Measurements from ENCODE around the gene POLN. TPM values are rescaled to one million over a fixed set of nuclear protein-coding genes. Genes with fewer than 3 reads are reported as not detected.
A peak's percentile ranks its signal among the peaks of the same experiment; 100 is the strongest.

Gene POLN
- total and polyA plus RNA-seq, 12 donors = 0.69 to 10.6 (median 3.0) TPM

DNA sequence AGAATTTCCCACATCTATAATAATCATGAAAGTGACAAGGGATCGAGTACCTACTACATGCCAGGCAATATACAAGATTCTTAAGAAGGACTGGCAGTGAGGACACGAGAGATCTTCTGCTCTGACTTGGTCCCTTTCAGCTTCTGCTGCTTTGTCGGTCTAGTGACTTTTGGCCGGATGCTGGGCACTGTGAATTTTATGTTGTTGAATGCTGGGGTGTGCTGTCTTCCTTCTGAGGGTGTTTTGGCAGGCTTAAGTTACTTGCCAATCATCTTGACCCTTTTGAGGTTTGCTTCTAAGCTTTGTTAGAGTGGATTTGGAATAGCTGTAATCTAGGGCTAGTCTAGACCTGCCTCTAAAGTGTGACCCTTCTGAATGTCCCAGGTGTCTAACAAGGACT is 159.3 kb downstream of the POLN start:
- DNase-seq = peak in 1 of 7 donors; percentile 11
- H3K27ac ChIP-seq = no peak overlapping the region
- intact Hi-C loops (cut with DNase I) = no loop called here
- no peaks in the 10 kb centered on the region for H3K27me3 ChIP-seq
- H3K4me1 ChIP-seq (replicated peaks in 1 of 2) = no peaks in the 10 kb centered on the region
- no peaks in the 10 kb centered on the region for H3K36me3 ChIP-seq (replicated peaks in 1 of 2)
- WGBS, 4 donors = 88 to 93% (median 90%) methylated on average over 4 of the region's 4 CpGs
- TF ChIP-seq CTCF (IDR thresholded peaks at IDR 0.05) (no peak), POLR2A (IDR thresholded peaks at IDR 0.05) (no peak)
- no peaks in the 10 kb centered on the region for H3K9me3 ChIP-seq (replicated peaks in 1 of 3)
- H3K4me3 ChIP-seq = no peak overlapping the region

- Histone ChIP-seq H3K4me3 (no peak overlapping the region), H3K4me1 (replicated peaks in 1 of 2) (no peaks in the 10 kb centered on the region), H3K36me3 (replicated peaks in 1 of 2) (no peaks in the 10 kb centered on the region), H3K27me3 (no peaks in the 10 kb centered on the region), H3K9me3 (replicated peaks in 1 of 3) (no peaks in the 10 kb centered on the region), H3K27ac (no peak overlapping the region)
- peak in 2 of 7 donors; percentile 3 to 6 for DNase-seq
- TF ChIP-seq POLR2A (IDR thresholded peaks at IDR 0.05) = no peak
- no peak for TF ChIP-seq CTCF (IDR thresholded peaks at IDR 0.05)
- WGBS, 4 donors = 88 to 92% (median 90%) methylated on average over 3 of the region's 3 CpGs; no CpG with 5 or more reads in 1 of the 4 donors
- intact Hi-C loops (cut with DNase I) = no loop called here
These were observed 159.8 kb downstream of the POLN start for GRCh38 chr4:2082118-2082517.

DNA sequence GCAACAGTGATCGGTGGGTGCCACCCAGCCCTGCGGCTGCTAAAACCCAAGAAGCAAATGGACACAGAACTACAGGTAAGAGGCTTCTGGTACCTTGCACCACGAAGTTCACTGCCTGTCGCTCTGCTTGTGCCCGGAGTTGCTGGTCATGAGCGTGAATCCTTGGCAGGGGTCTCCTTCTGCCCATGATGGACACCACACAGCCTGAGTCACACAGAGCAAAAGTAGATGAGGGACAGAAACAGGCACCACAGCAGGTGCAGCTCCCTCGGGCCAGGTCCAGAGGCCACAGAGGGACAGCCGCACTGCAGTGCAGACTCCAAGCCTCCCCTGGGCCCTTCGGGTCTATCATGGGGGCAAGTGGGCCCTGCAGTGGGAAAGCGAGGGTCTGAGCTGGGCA is 160.4 kb downstream of the POLN start:
- Histone ChIP-seq H3K9me3 (replicated peaks in 1 of 3) (no peaks in the 10 kb centered on the region), H3K4me1 (replicated peaks in 1 of 2) (no peaks in the 10 kb centered on the region), H3K27me3 (no peaks in the 10 kb centered on the region), H3K36me3 (replicated peaks in 1 of 2) (no peaks in the 10 kb centered on the region), H3K4me3 (no peak overlapping the region), H3K27ac (no peak overlapping the region)
- WGBS, 4 donors = 89 to 97% (median 93%) methylated on average over 4 to 10 of the region's 10 CpGs
- intact Hi-C loops (cut with DNase I) = no loop called here
- DNase-seq = peak in 1 of 7 donors; percentile 6
- TF ChIP-seq CTCF (IDR thresholded peaks at IDR 0.05) (no peak), POLR2A (IDR thresholded peaks at IDR 0.05) (no peak)

GRCh38 chr4:2080429-2081300 is 161.3 kb downstream of the POLN start:
- Histone ChIP-seq H3K36me3 (replicated peaks in 1 of 2) (no peaks in the 10 kb centered on the region), H3K4me3 (no peak overlapping the region), H3K27ac (no peak overlapping the region), H3K27me3 (no peaks in the 10 kb centered on the region), H3K4me1 (replicated peaks in 1 of 2) (no peaks in the 10 kb centered on the region), H3K9me3 (replicated peaks in 1 of 3) (no peaks in the 10 kb centered on the region)
- WGBS, 4 donors = 84 to 94% (median 92%) methylated on average over 8 to 19 of the region's 19 CpGs
- TF ChIP-seq CTCF (IDR thresholded peaks at IDR 0.05) = no peak
- no peak for TF ChIP-seq POLR2A (IDR thresholded peaks at IDR 0.05)
- intact Hi-C loops (cut with DNase I) = no loop called here
- no peak for DNase-seq
